Head of caudate nucleus (tissue), 42 donors: ENCODE data around the gene HM13.
"Not testable (repeated sequence)": the region's sequence is repeated elsewhere in the genome, so short reads cannot be mapped to it uniquely, and the experiment has no call there.

Source experiments
- DNase-seq, 42 donors: peaks; one replicate each; pipeline versions ENCODE4 v3.0.0 to v3.0.0-alpha.2; 2020 to 2021; ENCODE audit warnings: mixed read lengths in 7 of 42
- intact Hi-C: fragments of 100-400 bp; cut with DNase I; formaldehyde crosslinking; loops from one replicate; pipeline ENCODE4 v1.15.0; 2022

HM13 gene

DNA sequence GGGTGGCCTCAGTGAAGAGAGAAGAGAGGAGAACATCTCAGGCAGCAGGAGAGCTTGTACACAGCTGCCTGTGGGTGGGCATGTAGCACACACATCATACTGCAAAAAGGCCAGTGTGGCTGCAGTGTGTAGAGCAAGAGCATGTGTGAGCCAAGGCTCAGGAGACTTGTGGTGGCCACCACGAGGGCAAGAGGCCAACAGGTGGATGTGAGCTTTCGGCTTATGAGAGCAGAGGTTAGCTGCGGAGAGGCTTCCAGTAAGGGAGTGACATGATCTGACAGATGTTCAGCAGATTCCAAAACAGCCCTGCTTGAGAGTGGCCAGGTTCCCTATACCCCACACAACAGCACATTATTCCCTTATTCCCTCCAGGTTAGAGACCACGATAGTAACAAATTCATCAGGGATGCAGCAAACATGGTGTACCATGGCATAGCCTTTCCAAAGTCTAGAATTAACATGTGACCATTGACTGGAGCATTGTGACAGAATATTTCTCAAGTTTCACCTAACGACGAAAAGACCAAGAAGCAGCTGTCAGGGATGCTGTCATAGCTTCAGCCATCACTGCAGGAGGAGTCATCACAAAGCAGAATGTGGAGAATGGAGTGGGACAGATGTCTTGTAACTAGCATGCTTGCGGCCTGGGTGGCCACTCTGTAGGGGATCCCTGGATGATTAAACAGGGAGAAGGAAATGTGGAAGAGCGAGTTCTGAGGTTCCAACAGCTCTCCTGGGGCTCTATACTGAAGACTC lies 23.1 kb downstream of the HM13 start:
- intact Hi-C loops, result no loop called here
- no peak for DNase-seq

DNA sequence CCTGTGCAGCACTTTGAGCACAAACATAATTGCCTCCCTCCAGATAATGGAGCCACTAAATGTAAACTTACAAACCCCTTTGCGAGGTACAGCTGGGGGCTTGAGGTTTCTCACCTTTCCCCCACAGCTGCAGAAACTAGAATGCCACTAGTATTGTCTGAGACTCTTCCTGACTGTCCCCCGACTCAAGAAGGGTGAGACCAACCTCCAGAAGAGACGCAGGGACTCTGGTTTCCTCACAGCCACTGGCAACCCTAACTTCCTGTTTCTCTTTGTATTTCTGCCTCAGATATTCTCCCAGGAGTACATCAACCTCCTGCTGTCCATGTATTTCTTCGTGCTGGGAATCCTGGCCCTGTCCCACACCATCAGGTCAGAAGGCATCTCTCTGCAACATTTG lies 23.6 kb downstream of the HM13 start:
- intact Hi-C loops, result no loop called here
- DNase-seq, result no peak

DNA sequence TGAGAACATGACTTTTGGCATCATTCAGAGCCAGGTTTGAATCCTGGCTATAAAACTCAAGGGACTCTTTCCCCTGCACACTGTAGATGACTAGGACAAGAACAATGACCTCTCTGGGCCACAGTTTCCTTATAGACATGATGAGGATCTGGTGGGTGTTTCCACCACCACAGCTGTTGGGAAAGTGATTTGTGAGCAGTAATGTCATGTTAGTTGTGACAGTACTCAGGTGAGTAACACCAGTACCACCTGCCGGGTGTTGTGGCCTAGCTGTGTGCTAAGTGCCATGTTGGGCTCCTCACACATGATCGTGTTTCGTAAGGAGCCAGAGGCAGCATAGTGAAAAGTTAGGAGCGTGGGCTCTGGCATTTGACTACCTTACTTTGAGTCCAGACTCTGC lies 24.1 kb downstream of the HM13 start:
- no peak for DNase-seq
- intact Hi-C loops, result no loop called here

DNA sequence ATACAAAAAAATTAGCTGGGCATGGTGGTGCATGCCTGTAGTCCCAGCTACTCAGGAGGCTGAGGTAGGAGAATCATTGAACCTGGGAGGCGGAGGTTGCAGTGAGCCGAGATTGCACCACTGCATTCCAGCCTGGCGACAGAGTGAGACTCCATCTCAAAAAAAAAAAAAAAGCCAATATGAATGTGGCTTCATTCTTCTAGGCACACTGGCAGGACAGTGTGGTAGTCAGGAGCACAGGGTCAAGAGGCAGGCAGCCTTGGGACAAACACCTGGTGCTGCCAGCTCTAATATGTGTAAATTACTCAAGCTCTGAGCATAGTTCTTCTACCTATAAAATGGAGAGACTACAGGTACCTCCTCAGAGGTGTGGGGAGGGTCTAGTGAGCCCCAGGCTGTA lies 25.4 kb downstream of the HM13 start:
- intact Hi-C loops, DNase-seq: not testable (repeated sequence)

DNA sequence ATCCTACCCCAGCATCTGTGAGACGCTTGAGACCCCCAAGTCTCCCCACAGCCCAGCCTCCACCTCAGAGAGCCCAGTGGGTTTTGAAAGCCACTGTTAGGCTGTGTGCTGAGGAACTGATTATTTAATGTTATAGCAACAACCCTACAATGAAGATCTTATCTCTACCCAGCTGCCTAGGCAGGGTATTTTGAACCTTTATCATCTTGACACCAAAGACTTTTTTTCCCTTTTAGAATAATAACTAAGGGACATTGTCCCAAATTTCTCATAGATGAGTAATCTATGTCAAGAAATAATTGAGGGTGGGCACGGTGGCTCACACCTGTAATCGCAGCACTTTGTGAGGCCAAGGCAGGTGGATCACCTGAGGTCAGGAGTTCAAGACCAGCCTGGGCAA lies 26.2 kb downstream of the HM13 start:
- DNase-seq, result no peak
- intact Hi-C loops, result no loop called here

DNA sequence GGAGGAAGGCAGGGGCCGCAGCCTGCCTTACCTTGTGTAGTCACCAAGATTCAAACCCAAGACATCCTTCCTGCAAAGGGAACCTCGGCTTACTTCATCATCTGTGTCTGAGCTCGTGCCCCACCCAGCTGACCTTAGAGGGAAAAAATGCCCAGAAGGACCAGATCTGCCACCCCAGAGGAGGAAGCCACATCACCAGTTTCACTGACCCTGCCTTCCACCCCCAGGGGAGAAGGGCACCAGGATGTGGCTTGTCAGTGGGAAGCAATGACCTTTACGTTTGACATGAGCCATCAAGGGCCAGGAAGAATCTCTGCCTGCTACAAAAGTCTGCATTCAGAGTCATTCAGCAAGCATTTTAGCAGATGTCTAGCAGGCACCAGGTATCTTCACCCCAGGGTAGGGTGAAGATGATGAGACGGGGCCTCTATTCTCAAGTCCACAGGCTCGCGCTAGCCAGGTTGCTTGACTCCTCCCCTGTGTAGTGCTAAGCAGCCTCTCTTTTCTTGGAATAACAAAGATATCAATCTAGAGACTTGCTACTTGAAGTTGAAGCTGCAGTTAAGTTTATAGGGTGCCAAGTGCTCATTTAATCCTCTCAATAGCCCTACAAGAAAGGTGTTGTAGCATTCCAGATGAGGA lies 28.1 kb downstream of the HM13 start:
- intact Hi-C loops, result no loop called here
- DNase-seq, result no peak

DNA sequence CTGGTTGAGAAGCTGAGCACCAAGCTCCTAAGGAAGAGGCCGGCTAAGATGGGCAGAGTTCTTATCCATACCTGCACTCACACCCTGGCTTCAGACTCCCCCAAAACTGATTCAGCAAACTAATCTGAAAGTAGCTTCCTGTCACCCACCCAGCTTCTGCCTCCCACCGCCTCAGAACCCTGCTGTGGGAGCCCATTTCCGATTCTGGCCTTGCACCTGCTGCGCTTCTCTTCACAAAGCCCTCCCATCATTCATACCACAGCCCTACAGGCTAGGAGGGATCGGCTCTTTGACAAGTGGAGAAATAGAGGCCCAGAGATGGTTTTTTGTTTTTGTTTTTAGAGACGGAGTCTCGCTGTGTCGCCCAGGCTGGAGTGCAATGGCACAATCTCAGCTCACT lies 28.7 kb downstream of the HM13 start:
- no peak for DNase-seq
- intact Hi-C loops, result no loop called here

DNA sequence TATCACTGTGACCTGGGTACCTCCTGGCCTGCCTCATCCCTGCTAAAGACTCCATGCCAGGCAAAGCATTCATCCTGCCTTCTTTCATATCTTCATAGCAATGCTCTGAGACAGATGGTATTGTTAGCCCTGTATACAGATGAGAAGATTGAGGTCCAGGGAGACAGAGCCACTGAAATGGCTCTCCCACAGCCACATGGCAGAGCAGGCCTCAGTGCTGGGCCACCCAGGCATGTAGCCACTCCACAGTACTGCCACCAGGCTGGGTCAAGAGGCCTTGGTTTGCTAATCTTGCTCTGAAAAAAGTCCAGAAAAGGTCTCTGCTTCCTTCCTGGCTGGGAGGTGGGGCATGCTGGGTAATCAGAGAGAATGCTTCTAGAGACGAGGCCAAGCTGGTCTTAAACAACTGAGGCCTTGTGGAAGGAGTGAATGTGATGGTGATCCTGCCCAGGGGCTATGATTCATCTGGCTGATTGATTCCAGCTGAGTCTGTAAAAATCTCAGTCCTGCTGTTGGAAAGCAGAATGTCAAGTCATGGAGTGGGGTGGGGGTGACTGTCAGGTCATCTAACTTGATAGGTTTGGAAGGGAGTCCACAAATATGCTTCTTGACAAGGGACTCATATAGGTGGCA lies 29.8 kb downstream of the HM13 start:
- intact Hi-C loops, result no loop called here
- DNase-seq, result no peak

DNA sequence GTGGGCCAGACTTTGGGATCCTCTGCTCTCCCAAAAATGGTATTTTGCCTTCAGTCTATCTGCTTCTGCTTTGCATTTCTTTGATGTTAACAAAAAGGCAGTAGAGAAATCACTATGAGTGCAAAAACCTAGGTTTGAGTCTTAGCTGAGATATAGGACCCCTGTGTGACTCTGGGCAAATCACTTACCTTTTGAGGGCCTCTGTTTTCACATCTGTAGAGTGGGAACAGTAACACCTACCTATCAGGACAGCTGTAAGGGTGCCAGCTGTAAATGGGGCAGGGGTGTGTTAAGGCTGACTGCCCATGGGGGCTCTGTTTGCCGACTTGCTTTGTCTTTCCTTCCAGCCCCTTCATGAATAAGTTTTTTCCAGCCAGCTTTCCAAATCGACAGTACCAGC lies 30.4 kb downstream of the HM13 start:
- no peak for DNase-seq
- intact Hi-C loops, result no loop called here

DNA sequence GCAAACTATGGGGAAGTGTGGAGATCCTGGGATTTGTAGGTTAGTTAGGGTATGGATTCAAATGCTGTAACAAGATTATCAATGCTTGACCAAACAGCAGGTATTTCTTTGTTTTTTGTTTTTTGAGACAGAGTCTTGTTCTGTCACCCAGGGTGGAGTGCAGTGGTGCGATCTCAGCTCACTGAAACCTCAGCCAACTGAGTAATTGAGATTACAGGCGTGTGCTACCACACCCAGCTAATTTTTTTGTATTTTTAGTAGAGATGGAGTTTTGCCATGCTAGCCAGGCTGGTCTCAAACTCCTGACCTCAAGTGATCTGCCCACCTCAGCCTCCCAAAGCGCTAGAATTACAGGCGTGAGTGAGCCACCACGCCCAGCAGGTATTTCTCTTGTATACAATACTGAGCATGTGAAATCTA lies 31.4 kb downstream of the HM13 start:
- intact Hi-C loops, DNase-seq: not testable (repeated sequence)

DNA sequence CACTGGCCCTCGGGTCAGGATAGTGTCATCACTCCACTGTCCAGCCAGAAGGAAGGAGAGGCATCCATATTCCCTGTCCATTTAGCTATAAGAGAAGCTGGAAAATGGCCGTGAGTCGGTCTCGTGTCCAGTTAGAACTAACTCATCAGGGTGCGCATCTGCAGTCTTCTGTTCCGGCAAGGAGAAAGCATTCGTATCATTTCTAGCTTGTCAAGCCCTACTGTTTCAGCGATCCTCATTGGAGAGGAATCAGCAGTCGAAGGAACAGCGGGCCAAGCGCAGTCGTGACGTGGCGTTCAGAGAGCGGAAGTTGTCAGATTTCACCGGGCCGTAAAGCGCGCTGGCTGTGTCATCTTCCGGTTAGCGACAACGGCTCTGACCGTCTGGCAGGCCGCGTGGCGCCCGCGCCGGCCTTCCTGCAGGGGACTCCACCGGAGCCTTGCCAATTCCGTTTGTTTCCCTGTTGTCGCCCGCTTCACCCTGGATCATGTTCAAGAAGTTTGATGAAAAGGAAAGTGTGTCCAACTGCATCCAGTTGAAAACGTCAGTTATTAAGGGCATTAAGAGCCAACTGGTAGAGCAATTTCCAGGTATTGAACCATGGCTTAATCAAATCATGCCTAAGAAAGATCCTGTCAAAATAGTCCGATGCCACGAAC lies 32.9 kb downstream of the HM13 start:
- DNase-seq, result peak in 41 of 42 donors; percentile 66 to 92 (median 83)
- intact Hi-C loops, result no loop called here

DNA sequence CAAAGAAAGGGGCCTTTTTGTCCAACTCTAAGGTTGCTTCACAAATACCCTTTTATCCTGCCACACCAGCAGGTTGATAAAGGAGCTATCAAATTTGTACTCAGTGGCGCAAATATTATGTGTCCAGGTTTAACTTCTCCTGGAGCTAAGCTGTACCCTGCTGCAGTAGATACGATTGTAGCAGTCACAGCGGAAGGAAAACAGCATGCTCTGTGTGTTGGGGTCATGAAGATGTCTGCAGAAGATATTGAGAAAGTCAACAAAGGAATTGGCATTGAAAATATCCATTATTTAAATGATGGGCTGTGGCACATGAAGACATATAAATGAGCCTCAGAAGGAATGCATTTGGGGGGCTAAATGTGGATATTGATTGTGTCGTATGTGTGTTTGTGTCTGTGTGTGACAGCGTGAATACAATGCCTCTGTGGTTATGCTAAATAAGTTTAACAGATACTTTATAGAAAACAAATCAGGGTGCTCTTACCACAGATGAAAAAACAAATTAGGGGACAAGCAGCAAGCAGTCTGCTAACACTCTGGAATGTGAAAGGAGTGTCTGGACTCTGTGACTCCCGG lies 33.6 kb downstream of the HM13 start:
- no peak for DNase-seq
- intact Hi-C loops, result no loop called here

DNA sequence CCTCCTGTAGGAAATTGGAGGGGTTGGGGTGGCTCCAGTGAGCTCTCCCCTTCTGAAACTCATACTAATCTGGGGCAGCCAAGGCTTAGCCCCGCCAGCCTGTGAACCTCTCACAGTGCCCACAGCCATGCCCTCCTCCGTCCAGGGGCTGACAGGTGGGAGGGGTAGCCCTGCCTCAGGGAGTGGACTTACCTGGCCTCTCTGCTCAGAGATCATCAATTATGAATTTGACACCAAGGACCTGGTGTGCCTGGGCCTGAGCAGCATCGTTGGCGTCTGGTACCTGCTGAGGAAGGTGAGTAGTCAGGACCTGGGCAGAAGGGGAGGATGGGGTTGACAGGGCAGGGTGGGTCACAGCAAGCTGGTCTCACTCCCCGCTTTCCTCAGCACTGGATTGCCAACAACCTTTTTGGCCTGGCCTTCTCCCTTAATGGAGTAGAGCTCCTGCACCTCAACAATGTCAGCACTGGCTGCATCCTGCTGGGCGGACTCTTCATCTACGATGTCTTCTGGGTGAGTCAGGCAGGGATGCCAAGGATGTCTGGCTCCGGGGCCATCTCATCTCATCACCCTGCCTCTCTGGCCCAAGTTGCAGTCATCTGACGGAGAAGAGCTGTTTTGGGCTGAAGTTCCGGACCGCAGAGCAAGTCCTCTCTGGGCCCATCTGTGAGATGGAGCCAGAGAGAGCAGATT lies 34.7 kb downstream of the HM13 start:
- intact Hi-C loops, result no loop called here
- no peak for DNase-seq

DNA sequence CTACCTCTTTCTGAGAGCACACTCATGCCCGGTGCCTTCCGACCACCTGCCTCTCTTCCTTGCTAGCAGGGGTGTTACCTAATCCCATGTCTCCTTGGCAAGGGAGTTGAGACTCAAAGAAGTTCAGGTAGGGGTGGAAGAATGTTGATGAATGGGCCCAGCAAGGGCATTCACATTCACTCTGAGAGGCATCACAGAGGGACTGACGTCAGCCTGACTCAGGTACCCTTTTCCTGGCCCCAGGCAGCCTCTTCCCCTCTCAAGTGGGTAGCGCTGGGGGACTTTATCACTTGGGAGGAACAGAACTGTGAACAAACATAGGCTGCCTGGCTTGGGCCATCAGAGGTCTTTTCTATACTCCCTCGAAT lies 35.3 kb downstream of the HM13 start:
- intact Hi-C loops, result no loop called here
- DNase-seq, result no peak

DNA sequence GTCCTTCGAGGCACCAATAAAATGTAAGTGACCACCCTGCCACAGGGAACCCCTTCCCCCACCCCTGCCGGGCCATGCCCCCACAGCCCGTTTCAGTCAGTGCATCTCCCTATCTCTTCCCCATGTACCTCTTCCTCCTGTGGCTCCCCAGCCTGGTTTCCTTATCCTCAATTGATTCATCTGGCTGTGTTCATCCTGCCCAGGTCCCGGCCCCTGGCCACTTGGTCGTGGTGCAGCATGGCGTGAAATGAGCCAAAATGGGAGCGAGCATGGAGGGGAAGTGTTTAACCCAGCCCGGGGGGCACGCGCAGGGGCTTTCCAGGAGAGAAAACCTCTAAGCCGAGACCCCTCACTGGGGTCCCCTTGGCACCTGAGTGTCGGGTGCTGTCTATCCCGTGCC lies 35.9 kb downstream of the HM13 start:
- intact Hi-C loops, result no loop called here
- DNase-seq, result no peak

DNA sequence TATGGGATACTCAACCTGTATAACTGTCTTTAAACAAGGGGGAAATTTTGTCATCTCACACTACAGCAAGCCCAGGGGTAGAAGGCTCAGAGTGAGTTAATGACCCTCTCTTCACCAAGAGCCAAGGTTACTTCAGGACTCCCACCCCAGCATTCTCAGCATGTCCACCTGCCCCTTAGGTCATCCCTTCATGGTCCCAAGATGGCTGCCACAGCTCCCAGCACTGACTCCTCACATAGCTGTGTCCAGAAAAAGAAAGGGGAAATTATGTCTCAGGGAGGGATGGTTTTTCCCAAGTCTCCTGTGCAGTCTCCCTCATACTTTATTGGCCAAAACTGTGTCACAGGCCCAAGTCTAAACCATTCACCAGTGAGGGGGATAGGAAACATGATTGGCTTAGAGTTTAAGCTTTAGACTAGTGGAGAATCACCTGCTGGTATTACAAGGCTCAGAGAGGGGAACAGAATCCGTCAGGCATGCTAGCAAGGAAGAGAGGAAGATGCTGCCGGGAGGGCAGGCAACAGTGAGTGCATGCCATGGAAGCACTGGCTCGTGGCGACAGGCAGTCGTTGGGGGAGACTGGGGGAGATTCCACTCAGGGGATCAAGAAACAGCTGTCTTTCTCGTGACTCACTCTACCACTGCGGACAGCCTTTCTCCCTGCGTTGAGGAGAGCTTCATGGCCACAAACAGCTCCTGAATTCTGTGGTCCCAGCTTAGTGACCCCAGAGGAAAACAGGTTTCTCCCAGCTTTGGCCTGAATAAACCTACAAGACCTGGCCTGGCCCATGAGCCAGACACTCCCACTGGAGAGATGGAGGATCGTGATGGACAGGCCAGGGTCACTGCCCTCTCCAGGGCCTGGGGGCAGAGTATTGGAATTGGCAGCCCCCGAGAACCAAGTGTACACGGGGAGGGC lies 37.2 kb downstream of the HM13 start:
- no peak for DNase-seq
- intact Hi-C loops, result no loop called here

DNA sequence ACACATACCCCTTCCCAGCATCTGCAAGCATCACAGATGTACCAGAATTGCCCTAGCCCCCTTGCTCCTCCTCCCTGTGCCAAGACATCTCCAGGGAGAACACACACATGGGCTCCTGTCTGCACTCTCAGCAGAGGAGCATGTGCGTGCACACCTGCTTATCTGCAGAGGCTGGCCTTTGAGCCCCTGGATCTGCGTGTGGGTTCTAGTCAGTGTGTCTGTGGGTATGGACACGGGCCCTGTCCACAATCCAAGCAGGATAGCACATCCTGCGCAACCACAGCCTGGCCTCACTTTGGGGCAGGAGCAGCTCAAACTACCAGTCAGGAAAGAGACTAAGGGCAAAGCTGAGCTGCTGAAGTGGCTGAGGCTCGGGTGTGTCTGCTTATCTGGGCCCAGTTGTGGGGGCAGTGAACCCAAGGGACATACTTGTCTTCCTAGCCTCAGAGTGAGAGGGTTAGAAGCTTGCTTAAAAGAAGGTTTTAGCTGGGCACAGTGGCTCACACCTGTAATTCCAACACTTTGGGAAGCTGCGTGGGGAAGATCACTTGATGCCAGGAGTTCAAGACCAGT lies 41.0 kb downstream of the HM13 start:
- intact Hi-C loops, result no loop called here
- no peak for DNase-seq

DNA sequence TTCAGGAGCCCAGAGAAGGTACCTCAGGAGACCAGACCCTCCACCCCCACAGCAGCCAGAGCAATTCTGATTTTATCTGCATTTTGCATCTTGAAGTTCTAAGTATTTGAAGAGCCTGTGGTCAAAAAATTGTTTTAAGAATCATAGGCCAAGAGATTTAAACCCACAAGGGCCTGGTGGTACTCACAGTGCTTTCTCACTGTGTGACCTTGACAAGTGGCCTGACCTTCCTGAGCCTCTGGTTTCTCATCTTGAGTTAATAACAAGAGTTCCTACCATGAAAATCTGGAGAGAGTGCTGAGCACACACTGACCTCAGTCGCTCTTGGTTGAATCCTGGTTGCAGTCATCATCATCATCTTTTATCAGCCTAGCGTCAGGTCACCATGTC lies 45.5 kb downstream of the HM13 start:
- intact Hi-C loops, result loop anchor here (2.0 to 10.0 kb wide), 2 partner anchors 53 to 165 kb away; partner anchors contain the start of gene BCL2L1
- DNase-seq, result no peak
